LNCaP clone FGC (cell line): ENCODE measurements around the gene EEFSEC.

Source experiments
- DNase-seq: peaks from one replicate; pipeline ENCODE4 v3.0.0-alpha.2; 2011; ENCODE audit warnings: low read depth
- H3K4me3 ChIP-seq: 2 replicates; pipeline ENCODE4 v1.5.1; 2011; ENCODE audit warnings: mild to moderate bottlenecking, low read depth, low read length, control low read depth
- CTCF ChIP-seq: IDR thresholded peaks from 2 replicates; pipeline ENCODE4 v1.5.1; 2012; ENCODE audit warnings: mild to moderate bottlenecking; ENCODE audit not compliant: control insufficient read depth, insufficient read depth; ENCODE audit errors: extremely low read depth

EEFSEC gene

DNA sequence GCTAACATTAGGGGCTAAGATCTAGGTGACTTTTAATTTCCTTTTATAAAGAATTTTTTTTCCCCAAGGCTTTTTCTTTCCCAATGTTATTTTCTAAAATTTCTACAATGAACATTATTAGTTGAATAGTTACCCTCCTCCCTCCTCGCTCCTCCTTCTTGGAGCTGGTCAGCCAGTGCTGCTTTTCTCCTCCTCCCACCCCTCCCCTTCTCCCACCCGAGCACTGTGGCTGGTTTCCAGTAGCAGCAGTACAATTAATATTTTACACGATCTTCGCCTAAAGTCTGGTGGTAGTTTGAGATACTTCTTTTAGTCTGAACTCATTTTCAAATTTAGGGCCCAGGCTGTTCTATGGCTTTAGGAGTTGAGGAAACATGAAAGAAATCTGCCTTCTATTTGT lies 41.6 kb downstream of the EEFSEC start:
- no peak overlapping the region for H3K4me3 ChIP-seq
- no peak for TF ChIP-seq CTCF
- DNase-seq = no peak

DNA sequence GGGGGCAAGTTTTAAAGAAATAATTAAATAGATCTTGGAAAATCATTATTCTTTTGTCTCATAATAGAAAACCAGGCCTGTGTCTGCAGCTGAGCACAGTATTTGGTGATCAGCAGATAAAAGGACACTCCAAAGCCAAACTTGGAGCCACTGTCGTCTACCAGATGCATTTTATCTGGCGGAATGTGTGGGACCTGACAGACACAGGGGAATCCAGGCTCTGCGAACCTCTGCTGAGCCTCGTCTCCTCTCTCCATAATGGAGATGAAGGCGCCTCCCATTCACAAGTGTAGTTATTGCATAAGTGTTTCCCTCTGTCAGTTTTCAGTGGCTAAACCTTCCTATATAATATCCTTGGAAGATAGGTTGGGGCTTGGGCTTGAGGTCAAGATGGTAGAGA lies 42.1 kb downstream of the EEFSEC start:
- no peak for TF ChIP-seq CTCF
- H3K4me3 ChIP-seq = no peak overlapping the region
- no peak for DNase-seq

DNA sequence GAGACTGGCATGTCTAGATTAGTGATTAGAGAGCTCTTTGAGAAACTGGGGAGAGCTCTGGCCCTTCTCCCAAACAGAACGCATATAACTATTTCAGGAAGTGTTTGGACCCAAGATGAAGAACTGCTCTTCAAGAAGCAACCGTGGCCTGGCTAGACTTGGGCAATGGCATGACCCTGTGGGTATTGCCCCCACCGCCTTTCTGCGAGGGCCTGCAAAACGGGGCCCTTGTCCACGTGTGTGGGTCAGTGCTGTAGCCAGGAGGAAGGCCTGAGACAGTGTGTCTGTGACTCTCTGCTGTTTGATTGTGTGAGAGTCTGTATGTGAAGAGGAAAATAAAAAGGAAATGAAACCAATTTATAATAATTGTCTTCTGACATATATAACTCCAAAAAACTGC lies 42.5 kb downstream of the EEFSEC start:
- no peak for DNase-seq
- no peak overlapping the region for H3K4me3 ChIP-seq
- no peak for TF ChIP-seq CTCF

GRCh38 chr3:128196647-128197046 lies 43.4 kb downstream of the EEFSEC start:
- no peak for DNase-seq
- TF ChIP-seq CTCF = no peak
- H3K4me3 ChIP-seq = no peak overlapping the region

- H3K4me3 ChIP-seq = no peak overlapping the region
- no peak for DNase-seq
- no peak for TF ChIP-seq CTCF
These were observed 44.6 kb downstream of the EEFSEC start for GRCh38 chr3:128197855-128198254.

DNA sequence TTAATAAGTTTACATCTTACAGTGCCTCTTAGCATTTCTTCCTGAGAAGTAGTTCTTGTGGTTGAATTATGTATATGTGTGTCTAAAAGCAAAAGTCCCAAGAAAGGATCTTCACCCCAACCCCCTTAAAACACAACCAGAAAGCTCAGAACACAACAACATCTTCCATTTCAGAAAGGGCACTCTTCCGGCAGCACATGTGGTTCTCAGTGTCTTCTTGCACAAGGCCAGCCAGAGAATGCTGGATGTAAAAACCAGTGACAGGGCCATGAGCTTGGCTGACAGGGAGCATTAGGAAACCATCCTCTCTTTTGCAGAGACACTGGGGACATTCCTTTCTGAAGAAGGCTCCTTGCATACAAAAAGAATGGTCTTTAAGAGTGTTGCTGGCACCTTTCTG lies 45.0 kb downstream of the EEFSEC start:
- no peak for DNase-seq
- H3K4me3 ChIP-seq = no peak overlapping the region
- no peak for TF ChIP-seq CTCF

GRCh38 chr3:128199110-128199509 lies 45.8 kb downstream of the EEFSEC start:
- no peak overlapping the region for H3K4me3 ChIP-seq
- no peak for DNase-seq
- TF ChIP-seq CTCF = no peak
